ENCODE results near the gene VAMP2.
A peak's percentile ranks its signal among the peaks of the same experiment; 100 is the strongest.

VAMP2 gene, protein sequence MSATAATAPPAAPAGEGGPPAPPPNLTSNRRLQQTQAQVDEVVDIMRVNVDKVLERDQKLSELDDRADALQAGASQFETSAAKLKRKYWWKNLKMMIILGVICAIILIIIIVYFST

GRCh38 chr17:8162233-8162996 lies at the start of gene VAMP2:
Gene VAMP2, minus strand, starts transcription at chr17:8162948. Its CDS starts 69 bp downstream, at chr17:8162879.
- DNase-seq (ENCODE audit: low read depth in 2 of 2) = peak; percentile 64 to 79
- peak within 1 kb of the TSS; percentile 90 to 94 for H3K4me3 ChIP-seq (replicated peaks in 1 of 2; ENCODE audit: low read depth in 2 of 2, low read length in 2 of 2)
- TF ChIP-seq CTCF (IDR thresholded peaks at IDR 0.05; ENCODE audit: low read depth, low read length) = no peak

DNA sequence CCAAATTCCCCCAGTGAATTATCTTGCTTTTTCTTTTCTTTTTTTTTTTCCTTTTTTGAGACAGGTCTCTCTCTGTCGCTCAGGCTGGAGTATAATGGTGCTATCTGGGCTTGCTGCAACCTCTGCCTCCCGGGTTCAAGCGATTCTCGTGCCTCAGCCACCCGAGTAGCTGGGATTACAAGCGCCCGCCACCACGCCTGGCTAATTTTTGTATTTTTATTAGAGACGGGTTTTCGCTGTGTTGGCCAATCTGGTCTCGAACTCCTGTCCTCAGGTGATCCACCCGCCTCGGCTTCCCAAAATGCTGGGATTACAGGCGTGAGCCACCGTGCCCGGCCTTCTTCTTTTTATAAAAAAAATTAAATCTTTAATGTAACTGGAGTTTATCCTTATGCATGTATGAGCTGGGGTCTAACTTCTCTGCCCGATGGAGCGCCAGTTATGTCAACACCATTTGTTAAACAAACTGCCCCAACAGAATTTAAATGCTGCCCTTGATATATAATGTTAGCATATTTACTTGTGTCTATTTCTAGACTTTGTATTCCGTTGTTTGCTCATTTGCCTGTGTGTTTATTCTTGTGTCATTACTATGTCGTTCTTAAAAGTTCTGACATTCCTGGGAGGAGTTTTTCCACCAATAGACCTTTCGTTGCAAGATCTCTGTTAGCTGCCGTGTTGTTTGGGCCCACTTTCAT lies 48.2 kb upstream of the VAMP2 start:
- peak in 1 of 2 donors; percentile 23 for DNase-seq (ENCODE audit: low read depth in 2 of 2)

DNA sequence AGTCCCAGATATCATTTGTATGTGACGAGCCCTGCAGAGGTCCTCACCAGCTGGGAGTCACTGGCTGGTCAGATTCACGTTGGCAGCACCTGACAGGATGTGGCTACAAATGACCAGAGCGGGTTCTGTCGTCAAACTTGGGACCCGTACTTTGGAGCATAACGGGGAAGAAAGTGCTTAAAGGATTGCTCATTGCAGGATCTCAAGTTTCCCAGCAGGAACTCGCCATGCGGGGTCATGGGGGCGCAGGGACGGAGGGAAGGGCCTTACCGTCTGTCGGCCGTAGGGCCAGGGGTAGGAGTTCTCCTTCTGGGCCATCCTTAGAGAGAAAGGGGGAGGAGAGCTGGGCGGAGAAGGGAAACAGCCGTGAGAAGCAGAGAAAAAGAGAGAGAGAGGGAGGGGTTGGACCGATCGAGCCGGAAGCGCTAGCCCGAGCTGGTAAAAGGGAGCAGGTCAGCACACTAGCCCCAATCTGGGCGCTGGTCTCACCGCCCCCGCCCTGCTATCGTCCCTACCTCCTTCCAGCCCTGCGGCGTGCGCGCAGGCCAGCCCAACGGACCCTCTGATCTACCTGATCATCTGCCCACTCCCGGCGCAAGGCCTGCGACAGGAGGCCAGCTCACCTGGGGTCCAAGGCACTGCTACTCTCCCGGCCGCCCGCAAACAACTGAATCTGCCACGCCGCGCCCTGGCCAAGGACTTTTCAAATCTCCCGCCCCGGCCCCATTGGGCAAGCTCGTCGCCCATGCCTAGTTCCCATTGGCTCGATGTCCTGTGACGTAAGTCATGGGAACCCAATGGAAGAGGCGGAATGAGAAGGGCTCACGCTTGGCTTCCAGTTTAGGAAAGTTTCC lies 47.4 kb upstream of the VAMP2 start, which contains the start of gene AURKB:
TSS of gene AURKB (minus strand) at position 669 of the 854 bp plus-strand sequence. CDS start at position 318, 351 bp downstream.
- DNase-seq (ENCODE audit: low read depth in 2 of 2) = peak; percentile 98
- peak within 1 kb of the TSS; percentile 84 to 86 for H3K4me3 ChIP-seq (replicated peaks in 1 of 2; ENCODE audit: low read depth in 2 of 2, low read length in 2 of 2)
- TF ChIP-seq CTCF (IDR thresholded peaks at IDR 0.05; ENCODE audit: low read depth, low read length) = no peak

More for the DNA sequence above, 48.2 kb upstream of the VAMP2 start:
- no peak for TF ChIP-seq CTCF (IDR thresholded peaks at IDR 0.05; ENCODE audit: low read depth, low read length)
- peak overlapping the region; percentile 84 to 86 for H3K4me3 ChIP-seq (replicated peaks in 1 of 2; ENCODE audit: low read depth in 2 of 2, low read length in 2 of 2)

- DNase-seq (ENCODE audit: low read depth in 2 of 2) = no peak
- TF ChIP-seq CTCF (IDR thresholded peaks at IDR 0.05; ENCODE audit: low read depth, low read length) = no peak
- no peak overlapping the region for H3K4me3 ChIP-seq (replicated peaks in 1 of 2; ENCODE audit: low read depth in 2 of 2, low read length in 2 of 2)
These were observed 43.8 kb upstream of the VAMP2 start for GRCh38 chr17:8206536-8206935.

GRCh38 chr17:8204761-8205555 lies 42.2 kb upstream of the VAMP2 start:
- DNase-seq (ENCODE audit: low read depth in 2 of 2) = no peak
- no peak overlapping the region for H3K4me3 ChIP-seq (replicated peaks in 1 of 2; ENCODE audit: low read depth in 2 of 2, low read length in 2 of 2)
- no peak for TF ChIP-seq CTCF (IDR thresholded peaks at IDR 0.05; ENCODE audit: low read depth, low read length)
